HG02852 (cell line): ENCODE measurements around the gene ROCK2.

Experiments
- ATAC-seq: cut with Tn5 transposase; IDR thresholded peaks from one replicate; pipeline ENCODE4 v1.9.1; 2021; ENCODE audit warnings: mild to moderate bottlenecking, moderate library complexity; ENCODE audit not compliant: unreplicated experiment

Gene ROCK2

GRCh38 chr2:11132036-11132671 is 212.3 kb downstream of the ROCK2 start:
- no peak for ATAC-seq

- ATAC-seq = no peak
These were observed 213.1 kb downstream of the ROCK2 start for GRCh38 chr2:11131166-11131920.
